GM18502 (cell line): ENCODE data around the gene ROMO1.
"Not testable (repeated sequence)": the region's sequence is repeated elsewhere in the genome, so short reads cannot be mapped to it uniquely, and the experiment has no call there.

Experiments used
- ATAC-seq: cut with Tn5 transposase; IDR thresholded peaks from one replicate; pipeline ENCODE4 v1.9.1; 2021; ENCODE audit warnings: mild to moderate bottlenecking; ENCODE audit not compliant: unreplicated experiment, poor library complexity

The ROMO1 gene

DNA sequence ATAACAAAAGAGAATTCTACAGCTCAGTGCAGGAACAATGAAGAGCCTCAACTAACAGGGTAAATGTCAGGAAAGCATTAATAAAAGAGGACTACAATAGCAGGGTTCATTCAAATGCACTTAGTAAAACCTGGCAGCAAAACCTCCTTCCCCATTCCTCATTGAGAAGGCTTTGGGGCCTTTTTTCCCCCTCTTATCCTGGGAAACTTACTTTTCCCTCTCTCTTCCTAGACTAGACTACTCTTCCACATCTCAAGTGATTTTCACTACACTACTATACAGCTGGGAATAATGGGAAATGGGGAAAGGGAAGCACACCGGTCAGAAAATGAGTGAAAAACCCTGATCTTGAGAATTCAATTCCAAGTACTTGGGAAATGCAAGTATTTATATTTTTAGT, 10.1 kb downstream of the ROMO1 start:
- ATAC-seq, result no peak

DNA sequence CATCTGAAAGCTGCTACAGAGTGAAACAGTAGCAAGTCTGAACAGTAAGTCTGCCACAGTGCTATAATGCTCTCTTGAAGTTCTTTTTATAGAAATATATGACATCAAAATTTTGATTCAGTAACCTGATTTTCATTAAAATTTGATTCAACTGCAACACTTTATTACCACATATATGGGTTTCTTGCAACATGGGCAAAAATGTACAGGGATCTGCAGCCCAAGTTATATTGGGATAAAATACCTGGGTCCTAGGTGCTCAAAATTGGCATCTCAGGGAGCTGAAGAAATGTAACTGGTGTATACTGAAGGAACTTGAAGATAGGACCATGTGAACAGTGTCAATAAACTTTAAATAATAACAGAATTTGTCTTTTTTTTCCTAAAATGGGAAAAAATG, 10.8 kb downstream of the ROMO1 start:
- ATAC-seq, result no peak

- ATAC-seq, result no peak
Observed at GRCh38 chr20:35710884-35711587, 11.8 kb downstream of the ROMO1 start.

GRCh38 chr20:35711588-35712209, 12.5 kb downstream of the ROMO1 start:
- no peak for ATAC-seq

- not testable (repeated sequence) for ATAC-seq
Observed at GRCh38 chr20:35713120-35713519, 13.9 kb downstream of the ROMO1 start.

DNA sequence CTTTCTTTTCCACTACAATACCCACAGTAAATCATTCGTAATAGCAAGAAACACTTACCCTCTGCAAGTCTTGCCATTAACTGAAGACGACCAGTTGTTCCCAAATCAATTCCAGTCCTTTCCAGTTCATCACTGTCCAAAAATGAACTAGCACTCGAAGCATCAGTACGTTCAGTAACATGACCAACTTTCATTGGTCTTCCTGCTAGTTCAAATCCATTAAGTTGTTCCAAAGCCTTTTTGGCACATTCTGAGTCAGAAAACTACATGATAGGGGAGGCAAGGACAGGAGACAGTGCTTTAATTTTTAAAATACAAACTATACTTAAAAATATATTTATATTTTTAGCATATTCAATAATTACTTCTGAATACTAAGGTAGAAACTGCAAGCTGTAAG, 14.9 kb downstream of the ROMO1 start:
- no peak for ATAC-seq

DNA sequence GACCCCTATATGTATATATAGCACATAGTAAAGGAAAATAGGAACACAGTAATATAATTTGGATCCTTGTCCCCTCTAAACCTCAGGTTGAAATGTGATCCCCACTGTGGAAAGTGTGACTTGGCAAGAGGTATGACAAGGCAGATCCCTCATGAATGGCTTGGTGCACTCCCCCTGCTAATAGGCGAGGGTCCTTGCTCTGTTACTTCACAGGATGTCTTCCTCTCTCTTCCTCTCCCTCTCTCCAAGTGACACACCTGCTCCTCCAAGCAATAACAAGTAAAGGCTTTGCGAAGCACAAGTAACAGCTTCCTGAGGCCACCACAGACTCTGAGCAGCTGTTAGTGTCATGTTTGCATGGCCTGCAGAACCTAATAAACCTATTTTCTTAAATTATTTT, 16.4 kb downstream of the ROMO1 start:
- no peak for ATAC-seq

DNA sequence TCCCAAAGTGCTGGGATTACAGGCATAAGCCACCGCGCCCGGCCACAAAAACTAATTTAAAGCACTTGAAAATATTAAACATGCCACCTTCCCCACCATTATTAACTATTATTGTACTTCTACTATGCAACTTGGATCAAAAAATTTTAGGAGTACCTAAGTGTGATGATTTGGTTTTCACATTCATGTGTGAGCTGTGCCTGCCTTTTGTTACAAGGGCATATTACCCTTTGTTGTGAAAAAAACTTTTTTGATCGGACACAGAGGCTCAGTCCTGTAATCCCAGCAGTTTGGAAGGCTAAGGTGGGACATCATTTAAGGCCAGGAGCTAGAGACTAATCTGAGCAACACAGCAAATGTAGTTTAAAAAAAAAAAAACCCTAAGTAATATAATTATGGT, 17.1 kb downstream of the ROMO1 start:
- no peak for ATAC-seq

- ATAC-seq, result not testable (repeated sequence)
Observed at GRCh38 chr20:35718321-35718720, 19.1 kb downstream of the ROMO1 start.

DNA sequence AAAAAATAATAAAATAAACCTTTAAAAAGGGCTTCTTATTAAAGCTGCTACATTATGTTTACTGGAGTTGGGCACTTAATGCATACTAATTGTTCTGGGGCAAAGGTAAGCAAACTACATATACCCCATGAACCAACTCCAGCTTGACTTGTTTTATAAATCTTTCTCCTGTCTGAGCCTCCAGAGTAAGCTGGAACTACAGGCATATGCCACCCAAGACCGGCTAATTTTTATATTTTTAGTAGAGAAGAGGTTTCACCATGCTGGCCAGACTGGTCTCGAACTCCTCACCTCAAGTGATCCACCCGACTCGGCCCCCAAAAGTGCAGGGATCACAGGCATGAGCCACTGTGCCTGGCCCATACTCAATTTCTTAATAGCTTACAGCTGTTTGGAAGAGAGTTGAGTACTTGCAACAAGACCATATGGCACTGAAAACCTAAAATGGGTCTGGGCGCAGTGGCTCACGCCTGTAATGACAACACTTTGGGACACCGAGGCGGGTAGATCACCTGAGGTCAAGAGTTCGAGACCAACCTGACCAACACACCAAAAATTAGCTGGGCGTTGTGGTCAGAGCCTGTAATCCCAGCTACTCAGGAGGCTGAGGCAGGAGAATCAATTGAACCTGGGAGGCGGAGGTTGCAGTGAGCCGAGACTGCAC, 19.9 kb downstream of the ROMO1 start:
- ATAC-seq, result no peak

- no peak for ATAC-seq
Observed at GRCh38 chr20:35719717-35720116, 20.5 kb downstream of the ROMO1 start.

DNA sequence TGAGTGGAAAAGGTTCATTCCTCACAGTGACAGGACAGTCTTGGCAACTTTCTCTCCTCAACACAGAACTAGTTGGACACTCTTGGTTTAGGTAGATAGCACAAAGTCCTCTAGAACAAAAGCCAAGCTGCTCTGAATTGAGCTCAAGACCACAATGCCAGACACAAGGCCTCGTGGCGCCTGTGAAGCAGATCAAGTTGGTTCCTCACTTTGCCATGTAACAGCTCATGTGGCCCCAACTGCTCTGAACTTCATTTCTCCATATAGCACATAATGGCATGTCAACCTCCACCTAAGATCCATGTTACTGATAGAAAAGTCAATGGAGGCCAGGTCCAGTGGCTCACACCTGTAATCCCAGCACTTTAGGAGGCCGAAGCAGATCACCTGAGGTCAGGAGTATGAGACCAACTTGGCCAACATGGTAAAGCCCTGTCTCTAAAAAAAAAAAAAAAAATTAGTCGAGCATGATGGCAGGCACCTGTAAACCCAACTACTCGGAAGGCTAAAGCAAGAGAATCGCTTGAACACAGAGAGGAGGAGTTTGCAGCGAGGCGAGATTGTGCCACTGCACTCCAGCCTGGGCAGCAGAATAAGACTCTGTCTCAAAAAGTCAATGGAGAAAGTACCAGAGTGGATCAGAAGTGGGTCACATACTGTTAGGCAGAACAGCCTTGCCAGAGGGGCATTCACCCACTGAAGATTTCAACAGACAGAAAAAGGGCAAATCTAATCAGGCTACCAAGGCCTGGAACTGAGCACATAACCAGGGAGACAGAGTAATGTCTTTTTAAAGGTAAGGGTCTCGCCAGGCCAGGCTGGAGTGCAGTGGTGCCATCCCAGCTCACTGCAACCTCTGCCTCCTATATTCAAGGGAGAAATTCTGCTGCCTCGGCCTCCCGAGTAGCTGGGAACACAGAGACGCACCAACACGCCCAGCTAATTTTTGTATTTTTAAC, 21.2 kb downstream of the ROMO1 start:
- no peak for ATAC-seq

DNA sequence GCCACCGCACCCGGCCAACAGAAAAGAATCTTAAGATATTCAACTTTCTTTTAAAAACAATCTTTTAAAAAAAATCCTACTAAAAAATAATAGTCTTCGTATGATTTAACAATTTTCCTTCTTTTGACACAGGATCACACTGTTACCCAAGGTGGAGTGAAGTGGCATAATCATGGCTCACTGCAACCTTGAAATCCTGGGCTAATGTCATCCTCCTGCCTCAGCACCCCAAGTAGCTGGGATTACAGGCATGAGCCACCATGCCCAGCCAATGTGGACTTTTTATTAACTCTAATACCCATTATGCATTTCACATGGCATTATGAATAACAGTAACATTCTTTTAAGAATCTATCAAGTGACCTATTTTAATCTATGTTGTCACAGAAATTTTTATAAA, 22.0 kb downstream of the ROMO1 start:
- no peak for ATAC-seq

DNA sequence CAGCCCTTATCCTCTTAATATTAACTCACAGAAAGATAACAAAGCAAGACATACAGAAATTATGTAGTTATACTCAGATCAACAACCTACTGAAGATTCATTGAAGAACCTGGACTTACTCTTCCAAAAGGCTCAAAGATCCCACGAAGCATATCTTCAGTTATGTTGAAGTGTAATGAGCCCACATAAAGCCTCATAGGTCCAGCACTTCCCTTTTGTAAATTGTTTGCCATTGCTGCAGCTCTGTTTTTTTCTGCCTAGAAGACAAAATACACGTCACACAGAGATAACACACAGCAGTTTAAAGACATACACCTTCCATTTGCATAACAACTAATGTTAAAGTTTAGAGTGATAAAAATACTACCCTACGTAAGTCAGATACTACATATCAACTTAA, 22.4 kb downstream of the ROMO1 start:
- ATAC-seq, result no peak

GRCh38 chr20:35723275-35723639, 24.1 kb downstream of the ROMO1 start:
- ATAC-seq, result not testable (repeated sequence)

DNA sequence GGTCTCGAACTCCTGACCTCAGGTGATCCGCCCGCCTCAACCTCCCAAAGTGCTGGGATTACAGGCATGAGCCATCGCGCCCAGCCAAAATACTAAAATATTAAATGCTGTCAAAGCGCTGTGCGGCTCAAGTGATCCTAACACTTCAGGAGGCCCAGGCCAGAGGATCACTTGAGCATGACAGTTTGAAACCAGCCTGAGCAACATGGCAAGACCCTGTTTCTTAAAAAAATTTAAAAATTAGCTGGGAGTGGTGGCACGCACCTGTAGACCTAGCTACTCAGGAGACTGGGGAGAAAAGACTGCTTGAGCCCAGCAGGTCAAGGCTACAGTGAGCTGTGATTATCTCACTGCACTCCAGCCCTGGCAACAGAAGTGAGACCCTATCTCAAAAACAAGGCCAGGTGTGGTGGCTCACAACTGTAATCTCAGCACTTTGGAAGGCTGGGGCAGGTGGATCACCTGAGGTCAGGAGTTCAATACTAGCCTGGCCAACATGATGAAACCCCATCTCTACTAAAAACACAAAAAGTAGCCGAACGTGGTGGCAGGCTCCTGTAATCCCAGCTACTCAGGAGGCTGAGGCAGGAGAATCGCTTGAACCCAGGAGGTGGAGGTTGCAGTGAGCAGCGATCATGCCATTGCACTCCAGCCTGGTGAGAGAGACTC, 24.6 kb downstream of the ROMO1 start:
- not testable (repeated sequence) for ATAC-seq

GRCh38 chr20:35724321-35725230, 25.4 kb downstream of the ROMO1 start:
- ATAC-seq, result no peak

GRCh38 chr20:35726842-35727711, 27.9 kb downstream of the ROMO1 start:
- ATAC-seq, result no peak
